Lower lobe of right lung (tissue), 2 donors: ENCODE data around the gene AHCYL1. TPM values are rescaled to one million over a fixed set of nuclear protein-coding genes. Genes with fewer than 3 reads are reported as not detected.

Experiments
- ATAC-seq, 2 donors: fragments of 200-7000 bp; cut with Tn5 transposase; one replicate each; pipeline ENCODE4 v1.9.1; 2020 to 2022; ENCODE audit warnings: mild to moderate bottlenecking in 2 of 2, moderate library complexity in 2 of 2
- DNase-seq: peaks from one replicate; pipeline ENCODE4 v3.0.0-alpha.2; 2020
- H3K27ac ChIP-seq: fragments of 200-600 bp; one replicate; pipeline ENCODE4 v1.8.0; 2022
- H3K27me3 ChIP-seq: fragments of 200-600 bp; one replicate; pipeline ENCODE4 v1.8.0; 2022; ENCODE audit warnings: low read depth
- H3K36me3 ChIP-seq: fragments of 200-600 bp; one replicate; pipeline ENCODE4 v1.8.0; 2022; ENCODE audit warnings: mild to moderate bottlenecking
- H3K4me1 ChIP-seq: fragments of 200-600 bp; one replicate; pipeline ENCODE4 v1.8.0; 2022
- H3K4me3 ChIP-seq: fragments of 200-600 bp; one replicate; pipeline ENCODE4 v1.8.0; 2022; ENCODE audit warnings: mild to moderate bottlenecking
- H3K9me3 ChIP-seq: fragments of 200-600 bp; one replicate; pipeline ENCODE4 v1.8.0; 2022
- CTCF ChIP-seq: fragments of 200-600 bp; IDR thresholded peaks from one replicate; pipeline ENCODE4 v1.8.0; 2022; ENCODE audit warnings: antibody characterized with exemption, mild to moderate bottlenecking
- intact Hi-C: fragments of 100-400 bp; cut with DNase I; formaldehyde crosslinking; loops from one replicate; pipeline ENCODE4 v1.11.0; 2022
- total RNA-seq: library from RNA; stranded (reverse); fragmentation: NEBNext Ultra II Directional; extraction: Animal tissue kit (Norgen Biotek cat#: 25700); gene quantifications from one replicate; pipeline ENCODE4 v1.2.1, GENCODE V29; 2021
- donor health status: DM: no; HTN: yes; CAD: no; lungs with severe emphysema.

Gene AHCYL1
- total RNA-seq, 1 donor from 2014 or later = 83.9 TPM

GRCh38 chr1:110062612-110063011 lies 78.0 kb downstream of the AHCYL1 start:
- peaks cover 4% of the 10 kb centered on the region for H3K4me1 ChIP-seq
- TF ChIP-seq CTCF = no peak
- intact Hi-C loops = no loop called here

GRCh38 chr1:110063781-110064180 lies 79.2 kb downstream of the AHCYL1 start:
- no peak overlapping the region for H3K4me3 ChIP-seq
- peaks cover 11% of the 10 kb centered on the region for H3K4me1 ChIP-seq
- DNase-seq (no peak), ATAC-seq (no peak)
- H3K9me3 ChIP-seq = no peaks in the 10 kb centered on the region
- intact Hi-C loops = no loop called here
- peaks cover 2% of the 10 kb centered on the region for H3K36me3 ChIP-seq
- H3K27ac ChIP-seq = no peak overlapping the region
- no peak for TF ChIP-seq CTCF
- peaks cover 25% of the 10 kb centered on the region for H3K27me3 ChIP-seq

More at GRCh38 chr1:110062612-110063011, 78.0 kb downstream of the AHCYL1 start:
- no peaks in the 10 kb centered on the region for H3K9me3 ChIP-seq
- no peak overlapping the region for H3K27ac ChIP-seq
- DNase-seq (no peak), ATAC-seq (no peak)
- peaks cover 14% of the 10 kb centered on the region for H3K36me3 ChIP-seq
- no peak overlapping the region for H3K4me3 ChIP-seq
- peaks cover 14% of the 10 kb centered on the region for H3K27me3 ChIP-seq

- ATAC-seq (no peak), DNase-seq (no peak)
- Histone ChIP-seq H3K4me3 (no peak overlapping the region), H3K36me3 (no peaks in the 10 kb centered on the region), H3K4me1 (peaks cover 21% of the 10 kb centered on the region), H3K27me3 (peaks cover 35% of the 10 kb centered on the region), H3K9me3 (no peaks in the 10 kb centered on the region), H3K27ac (no peak overlapping the region)
- no peak for TF ChIP-seq CTCF
- intact Hi-C loops = no loop called here
Observed at GRCh38 chr1:110064576-110065337, 80.2 kb downstream of the AHCYL1 start.

GRCh38 chr1:110065841-110066240 lies 81.3 kb downstream of the AHCYL1 start:
- no peak for DNase-seq
- TF ChIP-seq CTCF = no peak
- Histone ChIP-seq H3K4me1 (peaks cover 27% of the 10 kb centered on the region), H3K9me3 (no peaks in the 10 kb centered on the region), H3K36me3 (no peaks in the 10 kb centered on the region), H3K27me3 (peaks cover 45% of the 10 kb centered on the region), H3K27ac (no peak overlapping the region), H3K4me3 (no peak overlapping the region)
- ATAC-seq = no peak
- intact Hi-C loops = no loop called here

GRCh38 chr1:110067479-110067892 lies 82.9 kb downstream of the AHCYL1 start:
- Histone ChIP-seq H3K27me3 (peaks cover 61% of the 10 kb centered on the region), H3K36me3 (no peaks in the 10 kb centered on the region), H3K27ac (no peak overlapping the region), H3K4me3 (no peak overlapping the region), H3K9me3 (no peaks in the 10 kb centered on the region), H3K4me1 (peaks cover 27% of the 10 kb centered on the region)
- ATAC-seq (no peak), DNase-seq (no peak)
- intact Hi-C loops = no loop called here
- no peak for TF ChIP-seq CTCF
